Neural crest cell (in vitro differentiated cells): Measurements from ENCODE around the gene NXNL2. TPM values are rescaled to one million over a fixed set of nuclear protein-coding genes. Genes with fewer than 3 reads are reported as not detected.

ENCODE experiments used
- DNase-seq: peaks from one replicate; pipeline ENCODE4 v3.0.0; 2021; ENCODE audit warnings: low read depth, mixed read lengths, low spot score
- H3K27ac Mint-ChIP-seq: one replicate; pipeline ENCODE4 v1.8.0; 2021; ENCODE audit warnings: mild to moderate bottlenecking, mixed read lengths; ENCODE audit not compliant: unreplicated experiment
- H3K27me3 Mint-ChIP-seq: 2 replicates; pipeline ENCODE4 v1.8.0; 2021; ENCODE audit warnings: low read depth, mild to moderate bottlenecking, mixed read lengths
- H3K36me3 Mint-ChIP-seq: 2 replicates; pipeline ENCODE4 v1.8.0; 2021; ENCODE audit warnings: low read depth, mild to moderate bottlenecking, mixed read lengths
- H3K4me1 Mint-ChIP-seq: 2 replicates; pipeline ENCODE4 v1.8.0; 2021; ENCODE audit warnings: mixed read lengths
- H3K4me3 Mint-ChIP-seq: one replicate; pipeline ENCODE4 v1.8.0; 2021; ENCODE audit warnings: mild to moderate bottlenecking, mixed read lengths
- H3K9me3 Mint-ChIP-seq: 2 replicates; pipeline ENCODE4 v1.8.0; 2021; ENCODE audit warnings: mixed read lengths
- total RNA-seq: library from RNA; stranded (reverse); gene quantifications from 2 replicates; pipeline ENCODE4 v1.2.1, GENCODE V29; 2021
- TF ChIP-seq, protein P1 (sequence below): fragments of 200-600 bp; sonication (generic); conservative IDR thresholded peaks from 2 replicates; pipeline ENCODE4 v1.5.0; 2021; ENCODE audit warnings: antibody characterized with exemption, mild to moderate bottlenecking

The NXNL2 gene
- total RNA-seq, 1 donor from 2014 or later: not detected

DNA sequence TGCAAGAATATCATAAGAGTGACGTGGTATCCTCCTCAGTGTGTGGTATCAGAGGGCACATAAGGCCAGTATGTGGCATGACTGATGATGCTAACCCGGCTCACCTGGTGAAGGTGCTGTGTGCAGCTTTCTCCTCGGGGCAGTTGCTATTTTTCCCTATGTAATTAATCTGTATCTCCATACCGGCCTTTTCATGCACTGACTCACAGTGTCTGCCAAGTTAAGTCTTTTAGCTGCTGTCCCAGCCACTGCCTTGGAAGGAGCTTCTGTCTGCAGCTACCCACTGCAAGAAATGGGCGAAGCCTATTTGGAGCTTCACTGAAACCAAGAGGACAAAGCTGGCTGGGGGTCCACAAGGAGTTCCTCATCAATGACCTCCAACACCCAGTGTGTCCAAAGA is 46.0 kb downstream of the NXNL2 start:
- Mint-ChIP-seq H3K4me1 (peaks cover 4% of the 10 kb centered on the region), H3K27me3 (peaks cover 10% of the 10 kb centered on the region), H3K27ac (no peak overlapping the region), H3K36me3 (no peaks in the 10 kb centered on the region), H3K9me3 (no peaks in the 10 kb centered on the region), H3K4me3 (no peak overlapping the region)
- TF ChIP-seq, protein P1, sequence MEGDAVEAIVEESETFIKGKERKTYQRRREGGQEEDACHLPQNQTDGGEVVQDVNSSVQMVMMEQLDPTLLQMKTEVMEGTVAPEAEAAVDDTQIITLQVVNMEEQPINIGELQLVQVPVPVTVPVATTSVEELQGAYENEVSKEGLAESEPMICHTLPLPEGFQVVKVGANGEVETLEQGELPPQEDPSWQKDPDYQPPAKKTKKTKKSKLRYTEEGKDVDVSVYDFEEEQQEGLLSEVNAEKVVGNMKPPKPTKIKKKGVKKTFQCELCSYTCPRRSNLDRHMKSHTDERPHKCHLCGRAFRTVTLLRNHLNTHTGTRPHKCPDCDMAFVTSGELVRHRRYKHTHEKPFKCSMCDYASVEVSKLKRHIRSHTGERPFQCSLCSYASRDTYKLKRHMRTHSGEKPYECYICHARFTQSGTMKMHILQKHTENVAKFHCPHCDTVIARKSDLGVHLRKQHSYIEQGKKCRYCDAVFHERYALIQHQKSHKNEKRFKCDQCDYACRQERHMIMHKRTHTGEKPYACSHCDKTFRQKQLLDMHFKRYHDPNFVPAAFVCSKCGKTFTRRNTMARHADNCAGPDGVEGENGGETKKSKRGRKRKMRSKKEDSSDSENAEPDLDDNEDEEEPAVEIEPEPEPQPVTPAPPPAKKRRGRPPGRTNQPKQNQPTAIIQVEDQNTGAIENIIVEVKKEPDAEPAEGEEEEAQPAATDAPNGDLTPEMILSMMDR: no peak
- DNase-seq: no peak

GRCh38 chr9:88583901-88584596 is 49.1 kb downstream of the NXNL2 start:
- no peak overlapping the region for H3K4me3 Mint-ChIP-seq
- no peak for DNase-seq
- H3K27me3 Mint-ChIP-seq: no peaks in the 10 kb centered on the region
- peaks cover 5% of the 10 kb centered on the region for H3K9me3 Mint-ChIP-seq
- H3K36me3 Mint-ChIP-seq: no peaks in the 10 kb centered on the region
- peaks cover 4% of the 10 kb centered on the region for H3K4me1 Mint-ChIP-seq
- TF ChIP-seq, protein P1: no peak
- H3K27ac Mint-ChIP-seq: no peak overlapping the region

DNA sequence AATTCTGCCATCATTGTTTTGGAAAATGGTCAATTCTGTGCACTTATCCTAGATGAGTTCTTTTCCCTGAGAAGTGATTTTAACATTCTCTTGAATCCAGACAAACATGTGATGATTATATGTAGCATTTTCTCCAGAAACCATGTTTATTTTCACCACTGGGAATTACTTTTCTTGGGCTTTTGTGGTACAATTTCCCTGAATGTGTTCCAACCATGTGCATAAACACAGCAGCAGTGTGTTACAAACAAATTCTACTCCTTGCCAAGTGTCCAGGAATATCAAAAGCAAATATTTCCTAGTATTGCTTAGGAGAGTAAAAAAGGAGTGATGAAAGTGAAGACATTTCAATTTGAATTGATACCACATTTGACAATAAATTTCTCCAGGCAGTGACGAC is 50.4 kb downstream of the NXNL2 start:
- Mint-ChIP-seq H3K27me3 (no peaks in the 10 kb centered on the region), H3K4me3 (no peak overlapping the region), H3K27ac (no peak overlapping the region), H3K9me3 (peaks cover 5% of the 10 kb centered on the region), H3K36me3 (no peaks in the 10 kb centered on the region), H3K4me1 (peaks cover 4% of the 10 kb centered on the region)
- DNase-seq: no peak
- TF ChIP-seq, protein P1: no peak

- peaks cover 4% of the 10 kb centered on the region for H3K4me1 Mint-ChIP-seq
- H3K27me3 Mint-ChIP-seq: no peaks in the 10 kb centered on the region
- no peak for DNase-seq
- H3K27ac Mint-ChIP-seq: no peak overlapping the region
- H3K36me3 Mint-ChIP-seq: no peaks in the 10 kb centered on the region
- H3K4me3 Mint-ChIP-seq: no peak overlapping the region
- TF ChIP-seq, protein P1: no peak
- H3K9me3 Mint-ChIP-seq: peaks cover 5% of the 10 kb centered on the region
Measured at GRCh38 chr9:88586452-88586851, 51.5 kb downstream of the NXNL2 start.

DNA sequence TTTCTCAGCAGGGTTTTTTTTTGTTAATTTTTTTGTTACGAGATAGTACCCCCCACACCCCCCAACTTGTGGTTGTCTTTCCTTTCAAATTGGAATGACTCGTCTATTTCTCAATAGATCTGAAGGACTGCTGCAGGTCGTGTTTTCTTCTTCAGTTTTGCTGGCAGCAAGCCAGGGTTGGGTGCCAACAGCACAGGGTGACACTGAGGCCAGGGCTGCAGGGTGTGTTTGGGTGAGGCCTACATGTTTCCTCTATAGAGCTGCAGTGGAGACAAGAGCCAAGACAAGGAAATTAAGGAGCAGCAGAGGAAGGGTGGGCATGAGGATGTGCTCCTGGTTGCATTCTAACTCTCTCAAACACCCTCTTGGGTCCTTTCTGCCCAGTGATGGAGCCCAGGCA is 52.2 kb downstream of the NXNL2 start:
- no peak overlapping the region for H3K4me3 Mint-ChIP-seq
- DNase-seq: no peak
- peaks cover 5% of the 10 kb centered on the region for H3K9me3 Mint-ChIP-seq
- TF ChIP-seq, protein P1: no peak
- no peaks in the 10 kb centered on the region for H3K27me3 Mint-ChIP-seq
- peaks cover 4% of the 10 kb centered on the region for H3K4me1 Mint-ChIP-seq
- H3K27ac Mint-ChIP-seq: peak overlapping the region; percentile 95
- H3K36me3 Mint-ChIP-seq: no peaks in the 10 kb centered on the region
